Spleen (tissue), 7 donors: ENCODE data around the gene NKRF.

Experiments used
- CTCF ChIP-seq, 11 experiments: fragments of 200-600 bp in 7 of 11; fragments of 450-650 bp in 4 of 11; sonication (generic) in 4 of 11; IDR thresholded peaks in 8 of 11; conservative IDR thresholded peaks in 3 of 11; 1 replicate in 7 of 11; 2 replicates in 4 of 11; pipeline versions ENCODE4 v1.4.0 to v1.8.0; 2016 to 2021; ENCODE audit warnings: antibody characterized with exemption in 11 of 11, inconsistent platforms in 4 of 11, mild to moderate bottlenecking in 1 of 11
- POLR2A ChIP-seq, 3 donors: fragments of 450-650 bp; IDR thresholded peaks; one replicate each; pipeline ENCODE4 v1.5.1; 2017; ENCODE audit warnings: antibody characterized with exemption in 3 of 3, mild to moderate bottlenecking in 1 of 3
- POLR2AphosphoS5 ChIP-seq, 3 donors: sonication (generic); formaldehyde crosslinking; IDR thresholded peaks; one replicate each; pipeline ENCODE4 v1.5.1; 2017; ENCODE audit warnings: antibody characterized with exemption in 3 of 3
- donor health status: DM: no; HTN: no; CAD: no; lungs with moderate emphysema.
- donor health status: DM: no; HTN: no; CAD: no.
- donor health status: DM: no; HTN: no; CAD: no.

- no peak for TF ChIP-seq POLR2A (IDR thresholded peaks at IDR 0.05)
- no peak for TF ChIP-seq CTCF (IDR thresholded peaks at IDR 0.05 in 8 of 11, conservative IDR thresholded peaks at IDR 0.05 in 3 of 11)
- no peak for TF ChIP-seq POLR2AphosphoS5 (IDR thresholded peaks at IDR 0.05)
Measured at GRCh38 chrX:119573840-119574393, 32.3 kb downstream of the NKRF start.
